Measurements from ENCODE around the gene MPP2. TPM values are rescaled to one million over a fixed set of nuclear protein-coding genes. Genes with fewer than 3 reads are reported as not detected.

Gene MPP2
- total and polyA plus RNA-seq, 9 of the 15 experiments (the other 6 are each of a cell fraction or from before 2014, with no cell fraction given): 0.04 to 1.0 (median 0.24) TPM

DNA sequence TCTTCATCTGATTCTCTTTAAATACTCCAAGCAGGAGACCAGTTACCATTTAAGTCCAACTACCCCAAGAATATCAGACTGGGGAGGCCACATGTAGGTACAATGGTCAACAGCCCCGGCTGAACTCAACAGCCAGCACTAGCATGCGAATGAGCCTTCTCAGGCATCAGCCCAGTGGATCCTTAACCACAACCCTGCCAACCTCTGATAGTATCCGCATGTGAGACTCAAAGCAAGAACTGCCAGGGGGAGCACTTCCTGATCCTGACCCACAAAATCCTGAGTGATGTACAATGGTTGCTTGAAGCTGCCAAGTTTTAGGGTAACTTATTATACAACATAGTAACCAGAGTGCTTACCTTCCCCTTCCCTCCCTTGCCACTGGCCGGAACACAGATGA is 42.4 kb upstream of the MPP2 start:
- in situ Hi-C loops (cut with MboI): loop anchor here (25.0 kb wide), 1 partner anchor 388 kb away; the partner anchor contains the start of gene GRN
- no peak overlapping the region for H3K9ac ChIP-seq (ENCODE audit: insufficient read depth in 1 of 2, low read depth in 2 of 2, low read length in 2 of 2)
- no peak overlapping the region for H3K27ac ChIP-seq (ENCODE audit: extremely low read depth, low read depth, low read length)
- intact Hi-C loops (cut with micrococcal nuclease): no loop called here
- no peak for DNase-seq (ENCODE audit: extremely low read depth in 1 of 4, low spot score in 3 of 4)
- ATAC-seq: no peak
- H3K4me2 ChIP-seq (ENCODE audit: insufficient read depth, low read length): no peak overlapping the region
- ChIA-PET POLR2A (interaction anchor here (0.5 to 0.8 kb wide), 3 partner anchors 9 to 1086 kb away, joined by 3 to 5 read pairs (median 3); no protein-coding TSS in a partner anchor), CTCF (ENCODE audit: low intra/inter-chr PET ratio) (no interaction called here)
- peaks cover 35 to 53% of the 10 kb centered on the region in 2 experiments; a peak in 4 of 5 replicates for H3K27me3 ChIP-seq (ENCODE audit: control insufficient read depth in 2 of 2, insufficient read depth in 2 of 2, low read length in 2 of 2)
- H3K9me1 ChIP-seq (ENCODE audit: control insufficient read depth, insufficient read depth, low read length): no peaks in the 10 kb centered on the region
- H4K20me1 ChIP-seq (replicated peaks; ENCODE audit: control insufficient read depth, insufficient read depth, low read length): no peaks in the 10 kb centered on the region; the same call in none of the 2 replicates
- no peaks in the 10 kb centered on the region for H3K36me3 ChIP-seq (ENCODE audit: control insufficient read depth, insufficient read depth, low read length)
- no peak overlapping the region for H2AFZ ChIP-seq (ENCODE audit: low read depth, low read length)
- TF ChIP-seq, protein P1, sequence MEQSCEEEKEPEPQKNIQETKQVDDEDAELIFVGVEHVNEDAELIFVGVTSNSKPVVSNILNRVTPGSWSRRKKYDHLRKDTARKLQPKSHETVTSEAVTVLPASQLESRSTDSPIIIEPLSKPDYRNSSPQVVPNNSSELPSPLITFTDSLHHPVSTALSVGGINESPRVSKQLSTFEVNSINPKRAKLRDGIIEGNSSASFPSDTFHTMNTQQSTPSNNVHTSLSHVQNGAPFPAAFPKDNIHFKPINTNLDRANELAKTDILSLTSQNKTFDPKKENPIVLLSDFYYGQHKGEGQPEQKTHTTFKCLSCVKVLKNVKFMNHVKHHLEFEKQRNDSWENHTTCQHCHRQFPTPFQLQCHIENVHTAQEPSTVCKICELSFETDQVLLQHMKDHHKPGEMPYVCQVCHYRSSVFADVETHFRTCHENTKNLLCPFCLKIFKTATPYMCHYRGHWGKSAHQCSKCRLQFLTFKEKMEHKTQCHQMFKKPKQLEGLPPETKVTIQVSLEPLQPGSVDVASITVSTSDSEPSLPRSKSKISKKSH (CRISPR knock-in tag; IDR thresholded peaks at IDR 0.05): no peak
- TF ChIP-seq TCF7L2 (IDR thresholded peaks at IDR 0.05; ENCODE audit: low read depth, low read length): no peak
- peak; percentile 22; the same call in 1 of the 2 replicates for TF ChIP-seq ZNF263 (CRISPR knock-in tag; IDR thresholded peaks at IDR 0.05; ENCODE audit: borderline replicate concordance)
- TF ChIP-seq POLR2B (IDR thresholded peaks at IDR 0.05; ENCODE audit: low read depth, partially characterized antibody): no peak
- TF ChIP-seq, protein P2, sequence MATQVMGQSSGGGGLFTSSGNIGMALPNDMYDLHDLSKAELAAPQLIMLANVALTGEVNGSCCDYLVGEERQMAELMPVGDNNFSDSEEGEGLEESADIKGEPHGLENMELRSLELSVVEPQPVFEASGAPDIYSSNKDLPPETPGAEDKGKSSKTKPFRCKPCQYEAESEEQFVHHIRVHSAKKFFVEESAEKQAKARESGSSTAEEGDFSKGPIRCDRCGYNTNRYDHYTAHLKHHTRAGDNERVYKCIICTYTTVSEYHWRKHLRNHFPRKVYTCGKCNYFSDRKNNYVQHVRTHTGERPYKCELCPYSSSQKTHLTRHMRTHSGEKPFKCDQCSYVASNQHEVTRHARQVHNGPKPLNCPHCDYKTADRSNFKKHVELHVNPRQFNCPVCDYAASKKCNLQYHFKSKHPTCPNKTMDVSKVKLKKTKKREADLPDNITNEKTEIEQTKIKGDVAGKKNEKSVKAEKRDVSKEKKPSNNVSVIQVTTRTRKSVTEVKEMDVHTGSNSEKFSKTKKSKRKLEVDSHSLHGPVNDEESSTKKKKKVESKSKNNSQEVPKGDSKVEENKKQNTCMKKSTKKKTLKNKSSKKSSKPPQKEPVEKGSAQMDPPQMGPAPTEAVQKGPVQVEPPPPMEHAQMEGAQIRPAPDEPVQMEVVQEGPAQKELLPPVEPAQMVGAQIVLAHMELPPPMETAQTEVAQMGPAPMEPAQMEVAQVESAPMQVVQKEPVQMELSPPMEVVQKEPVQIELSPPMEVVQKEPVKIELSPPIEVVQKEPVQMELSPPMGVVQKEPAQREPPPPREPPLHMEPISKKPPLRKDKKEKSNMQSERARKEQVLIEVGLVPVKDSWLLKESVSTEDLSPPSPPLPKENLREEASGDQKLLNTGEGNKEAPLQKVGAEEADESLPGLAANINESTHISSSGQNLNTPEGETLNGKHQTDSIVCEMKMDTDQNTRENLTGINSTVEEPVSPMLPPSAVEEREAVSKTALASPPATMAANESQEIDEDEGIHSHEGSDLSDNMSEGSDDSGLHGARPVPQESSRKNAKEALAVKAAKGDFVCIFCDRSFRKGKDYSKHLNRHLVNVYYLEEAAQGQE (IDR thresholded peaks at IDR 0.05; ENCODE audit: borderline replicate concordance): no peak
- TF ChIP-seq, protein P2 (CRISPR knock-in tag; IDR thresholded peaks at IDR 0.05; ENCODE audit: low read depth): no peak
- no peak for TF ChIP-seq SMARCA4 (IDR thresholded peaks at IDR 0.05)
- no peak for TF ChIP-seq NFE2 (IDR thresholded peaks at IDR 0.05; ENCODE audit: low read depth)
- H3K4me1 ChIP-seq (replicated peaks in 1 of 2; ENCODE audit: control insufficient read depth in 2 of 2, insufficient read depth in 2 of 2, low read length in 2 of 2): peaks cover 0 to 16% of the 10 kb centered on the region in 2 experiments; a peak in 3 of 5 replicates
- 6% methylated on average over 4 of the region's 4 CpGs for WGBS (ENCODE audit: insufficient coverage, low coverage, missing lambda C conversion rate)
- FAIRE-seq: no peak
- H3K79me2 ChIP-seq (ENCODE audit: control insufficient read depth, insufficient read depth, low read length): no peaks in the 10 kb centered on the region
- H3K4me3 ChIP-seq: no peak overlapping the region
- BruUV-seq (replicated peaks): no TSS peak
- H3K9me3 ChIP-seq (replicated peaks; ENCODE audit: control insufficient read depth, insufficient read depth, low read depth, low read length): no peaks in the 10 kb centered on the region

Measured in K562 (cell line).